ENCODE measurements around the gene EIF4G1. TPM values are rescaled to one million over a fixed set of nuclear protein-coding genes. Genes with fewer than 3 reads are reported as not detected.

The EIF4G1 gene
- total and polyA plus RNA-seq, 2 donors (not counting 3 experiments of a cell fraction or from before 2014, with no cell fraction given), result 355 to 532 TPM

DNA sequence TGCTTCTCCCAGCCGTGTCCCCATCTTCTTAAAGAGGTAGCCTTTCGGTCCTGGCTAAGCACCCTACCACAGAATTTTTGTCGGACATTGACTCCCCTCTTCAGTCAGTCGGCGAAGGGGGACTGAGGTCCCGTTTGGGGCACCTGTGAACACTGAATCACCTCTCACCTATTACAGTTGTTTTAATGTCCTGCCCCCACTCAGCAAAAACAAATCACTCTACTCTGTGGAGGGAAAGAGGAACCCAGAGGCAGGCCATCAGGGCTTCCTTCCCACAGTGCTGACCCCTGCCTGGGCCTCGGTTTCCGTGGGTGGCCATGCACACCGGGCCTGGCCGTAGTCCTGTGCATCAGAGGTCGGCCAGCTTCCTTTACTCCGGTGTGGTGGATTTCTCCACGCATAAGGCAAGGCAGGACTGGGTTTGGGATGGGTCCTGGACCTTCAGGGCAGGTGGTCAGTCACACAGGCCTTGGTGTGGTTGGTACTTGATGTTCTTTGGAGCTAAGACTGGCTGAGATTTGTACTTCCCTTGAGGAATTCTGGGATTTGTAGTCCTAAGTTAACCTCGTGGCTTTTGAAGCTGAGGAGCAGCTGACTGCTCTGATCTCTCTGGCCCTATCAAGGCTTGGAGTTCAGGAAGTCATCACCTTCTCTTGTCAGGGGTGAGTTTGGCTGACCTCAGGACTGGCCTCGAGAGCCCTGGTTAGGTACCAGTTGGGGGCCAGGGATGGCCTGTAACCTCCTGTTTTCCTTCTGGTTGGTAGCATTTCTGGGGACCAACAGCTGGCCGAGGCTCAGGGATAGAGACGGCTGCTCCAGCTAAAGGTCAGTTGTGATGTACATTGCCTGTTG is 22.4 kb downstream of the EIF4G1 start:
- Histone ChIP-seq H3K4me3 (replicated peaks in 1 of 3; ENCODE audit: insufficient read depth in 1 of 3, low read depth in 1 of 3, low read length in 3 of 3) (peak overlapping the region; percentile 31 to 62 (median 54)), H3K27me3 (ENCODE audit: control insufficient read depth in 2 of 2, insufficient read depth in 2 of 2, low read length in 2 of 2) (no peaks in the 10 kb centered on the region), H3K4me2 (ENCODE audit: insufficient read depth, low read length) (peak overlapping the region; percentile 73), H3K9ac (replicated peaks; ENCODE audit: extremely low read depth, insufficient read depth, low read length) (peak overlapping the region; percentile 76), H4K20me1 (replicated peaks; ENCODE audit: control insufficient read depth, extremely low read depth, insufficient read depth, low read length) (no peaks in the 10 kb centered on the region), H3K36me3 (ENCODE audit: control insufficient read depth in 2 of 2, extremely low read depth in 1 of 2, insufficient read depth in 2 of 2, low read length in 2 of 2) (peaks cover 16 to 18% of the 10 kb centered on the region in 2 experiments), H3K27ac (ENCODE audit: insufficient read depth, low read depth, low read length) (peak overlapping the region; percentile 99), H3K9me3 (replicated peaks; ENCODE audit: control insufficient read depth, insufficient read depth, low read length) (no peaks in the 10 kb centered on the region), H2AFZ (ENCODE audit: low read depth, low read length) (no peak overlapping the region), H3K4me1 (ENCODE audit: control insufficient read depth, extremely low read depth, insufficient read depth, low read length) (peaks cover 74% of the 10 kb centered on the region), H3K9me1 (replicated peaks; ENCODE audit: control insufficient read depth, extremely low read depth, insufficient read depth, low read length) (no peaks in the 10 kb centered on the region), H3K79me2 (ENCODE audit: control insufficient read depth, insufficient read depth, low read length) (peaks cover 48% of the 10 kb centered on the region)
- peak; percentile 66 for DNase-seq (ENCODE audit: low read depth, low spot score)
- CTCF ChIA-PET, result interaction anchor here (0.7 to 2.2 kb wide), 10 partner anchors 9 to 442 kb away, joined by 3 to 7 read pairs (median 4); partner anchors contain the start of gene EIF2B5
- TSS peak; percentile 6 for BruUV-seq (replicated peaks)
- TF ChIP-seq POLR2A (IDR thresholded peaks at IDR 0.05; ENCODE audit: low read depth, low read length) (peak; percentile 46), GATA2 (IDR thresholded peaks at IDR 0.05; ENCODE audit: insufficient read depth, insufficient read length, low read depth, low read length) (no peak), POLR2AphosphoS5 (IDR thresholded peaks at IDR 0.05; ENCODE audit: insufficient read depth, low read depth, low read length) (no peak), MYC (IDR thresholded peaks at IDR 0.05; ENCODE audit: low read depth, low read length) (no peak), JUN (IDR thresholded peaks at IDR 0.05; ENCODE audit: borderline replicate concordance, insufficient read depth, insufficient read length, low read depth) (no peak)
- TF ChIP-seq, protein P1, sequence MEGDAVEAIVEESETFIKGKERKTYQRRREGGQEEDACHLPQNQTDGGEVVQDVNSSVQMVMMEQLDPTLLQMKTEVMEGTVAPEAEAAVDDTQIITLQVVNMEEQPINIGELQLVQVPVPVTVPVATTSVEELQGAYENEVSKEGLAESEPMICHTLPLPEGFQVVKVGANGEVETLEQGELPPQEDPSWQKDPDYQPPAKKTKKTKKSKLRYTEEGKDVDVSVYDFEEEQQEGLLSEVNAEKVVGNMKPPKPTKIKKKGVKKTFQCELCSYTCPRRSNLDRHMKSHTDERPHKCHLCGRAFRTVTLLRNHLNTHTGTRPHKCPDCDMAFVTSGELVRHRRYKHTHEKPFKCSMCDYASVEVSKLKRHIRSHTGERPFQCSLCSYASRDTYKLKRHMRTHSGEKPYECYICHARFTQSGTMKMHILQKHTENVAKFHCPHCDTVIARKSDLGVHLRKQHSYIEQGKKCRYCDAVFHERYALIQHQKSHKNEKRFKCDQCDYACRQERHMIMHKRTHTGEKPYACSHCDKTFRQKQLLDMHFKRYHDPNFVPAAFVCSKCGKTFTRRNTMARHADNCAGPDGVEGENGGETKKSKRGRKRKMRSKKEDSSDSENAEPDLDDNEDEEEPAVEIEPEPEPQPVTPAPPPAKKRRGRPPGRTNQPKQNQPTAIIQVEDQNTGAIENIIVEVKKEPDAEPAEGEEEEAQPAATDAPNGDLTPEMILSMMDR (IDR thresholded peaks at IDR 0.05; ENCODE audit: extremely low read depth in 1 of 2, insufficient read depth in 1 of 2, low read depth in 1 of 2, low read length in 2 of 2), result no peak
- dilution Hi-C loops (cut with MboI; ENCODE audit: extremely low pct_ligation_motif_present, low sequenced_read_pairs), result no loop called here
- FAIRE-seq, result peak; percentile 96
- intact Hi-C loops (cut with micrococcal nuclease), result loop anchor here (10.0 kb wide), 1 partner anchor 1598 kb away; the partner anchor contains the start of gene TRA2B
- POLR2A ChIA-PET, result interaction anchor here (0.6 to 1.0 kb wide), 3 partner anchors 21 to 185 kb away, joined by 3 to 5 read pairs (median 4); no protein-coding TSS in a partner anchor
